Uterus (tissue), 2 donors: ENCODE data around the gene PRR13.

Experiments used
- CTCF ChIP-seq, 4 experiments: fragments of 200-600 bp in 2 of 4; fragments of 450-650 bp in 2 of 4; sonication (generic) in 2 of 4; IDR thresholded peaks; one replicate each; pipeline ENCODE4 v1.5.1; 2016 to 2019; ENCODE audit warnings: antibody characterized with exemption in 4 of 4, mild to moderate bottlenecking in 2 of 4, moderate library complexity in 1 of 4
- POLR2A ChIP-seq, 2 donors: fragments of 450-650 bp; IDR thresholded peaks; one replicate each; pipeline ENCODE4 v1.6.1; 2016; ENCODE audit warnings: antibody characterized with exemption in 2 of 2, mild to moderate bottlenecking in 1 of 2, moderate library complexity in 1 of 2

GRCh38 chr12:53430116-53430515 is 11.4 kb upstream of the PRR13 start:
- TF ChIP-seq CTCF (IDR thresholded peaks at IDR 0.05) (no peak), POLR2A (IDR thresholded peaks at IDR 0.05) (no peak)
